GM21390 (cell line): Measurements from ENCODE around the gene FBXW5.

ENCODE experiments used
- ATAC-seq: cut with Tn5 transposase; IDR thresholded peaks from one replicate; pipeline ENCODE4 v1.9.1; 2021; ENCODE audit not compliant: unreplicated experiment

The FBXW5 gene

DNA sequence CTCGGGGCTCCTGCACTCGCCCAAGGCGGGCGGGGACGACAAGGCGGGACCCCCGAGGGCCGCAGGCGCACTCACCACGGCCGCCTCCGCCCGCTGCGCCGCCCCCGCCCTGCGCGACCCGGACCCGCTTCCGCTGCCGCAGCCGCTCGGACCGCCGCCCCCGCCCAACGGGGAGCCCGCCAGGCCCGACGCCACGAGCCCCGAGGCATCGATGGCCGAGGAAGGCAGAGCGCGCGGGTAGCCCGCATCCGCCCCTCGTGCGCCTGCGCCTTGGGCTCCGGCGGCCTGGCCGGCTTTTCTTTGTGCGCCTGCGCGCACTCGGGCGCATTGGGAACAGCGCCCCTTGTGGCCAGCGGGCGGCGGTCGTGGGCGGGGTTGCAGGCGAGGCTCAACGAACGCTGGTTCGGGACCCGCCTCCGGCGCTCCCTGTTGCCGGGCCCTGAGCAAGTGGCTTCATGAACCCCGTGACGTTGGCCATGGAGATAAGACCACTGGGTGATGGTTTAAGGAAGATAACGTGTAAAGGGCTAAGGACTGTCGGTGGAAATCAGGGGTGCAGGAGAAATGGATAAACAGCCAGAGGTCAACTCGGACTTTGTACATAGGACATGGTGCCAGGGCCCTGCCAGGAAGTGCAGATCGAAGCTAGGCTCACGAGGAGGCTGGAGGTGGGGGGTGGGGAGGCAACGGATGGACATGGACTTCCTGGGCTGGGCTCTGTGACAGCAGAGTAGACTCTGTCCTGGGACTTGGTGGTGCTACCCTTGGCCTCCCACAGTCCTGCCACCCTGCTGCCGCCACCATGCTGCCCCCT, at the start of gene FBXW5, which contains the start of gene C8G:
TSS of gene FBXW5 (minus strand) at position 220 of the 814 bp plus-strand sequence. CDS start 655 bp downstream, outside the sequence.
TSS of gene C8G (plus strand) at position 725 of the 814 bp plus-strand sequence. CDS start at position 803, 78 bp downstream.
- peak; percentile 56 for ATAC-seq

DNA sequence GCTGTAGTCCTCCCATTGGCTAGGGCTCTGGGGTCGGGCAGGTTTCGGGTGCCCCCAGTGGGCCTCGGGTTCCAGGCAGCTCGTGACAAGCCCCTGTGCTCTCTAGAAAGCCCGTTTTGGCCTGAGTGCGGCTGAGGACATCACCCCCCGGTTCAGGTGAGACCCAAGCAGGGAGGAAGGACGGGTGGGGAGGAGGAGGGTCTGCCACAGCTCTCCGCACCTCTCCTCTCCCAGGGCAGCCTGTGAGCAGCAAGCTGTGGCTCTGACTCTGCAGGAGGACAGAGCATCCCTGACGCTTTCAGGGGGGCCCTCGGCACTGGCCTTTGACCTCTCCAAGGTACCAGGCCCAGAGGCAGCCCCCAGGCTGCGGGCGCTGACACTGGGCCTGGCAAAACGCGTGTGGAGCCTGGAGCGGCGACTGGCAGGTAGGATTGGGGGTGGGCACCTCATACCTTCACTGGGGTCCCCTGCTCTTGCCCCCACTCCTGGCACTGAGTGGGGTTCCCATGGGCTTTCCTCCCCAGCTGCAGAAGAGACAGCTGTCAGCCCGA, 48.4 kb upstream of the FBXW5 start:
- no peak for ATAC-seq

DNA sequence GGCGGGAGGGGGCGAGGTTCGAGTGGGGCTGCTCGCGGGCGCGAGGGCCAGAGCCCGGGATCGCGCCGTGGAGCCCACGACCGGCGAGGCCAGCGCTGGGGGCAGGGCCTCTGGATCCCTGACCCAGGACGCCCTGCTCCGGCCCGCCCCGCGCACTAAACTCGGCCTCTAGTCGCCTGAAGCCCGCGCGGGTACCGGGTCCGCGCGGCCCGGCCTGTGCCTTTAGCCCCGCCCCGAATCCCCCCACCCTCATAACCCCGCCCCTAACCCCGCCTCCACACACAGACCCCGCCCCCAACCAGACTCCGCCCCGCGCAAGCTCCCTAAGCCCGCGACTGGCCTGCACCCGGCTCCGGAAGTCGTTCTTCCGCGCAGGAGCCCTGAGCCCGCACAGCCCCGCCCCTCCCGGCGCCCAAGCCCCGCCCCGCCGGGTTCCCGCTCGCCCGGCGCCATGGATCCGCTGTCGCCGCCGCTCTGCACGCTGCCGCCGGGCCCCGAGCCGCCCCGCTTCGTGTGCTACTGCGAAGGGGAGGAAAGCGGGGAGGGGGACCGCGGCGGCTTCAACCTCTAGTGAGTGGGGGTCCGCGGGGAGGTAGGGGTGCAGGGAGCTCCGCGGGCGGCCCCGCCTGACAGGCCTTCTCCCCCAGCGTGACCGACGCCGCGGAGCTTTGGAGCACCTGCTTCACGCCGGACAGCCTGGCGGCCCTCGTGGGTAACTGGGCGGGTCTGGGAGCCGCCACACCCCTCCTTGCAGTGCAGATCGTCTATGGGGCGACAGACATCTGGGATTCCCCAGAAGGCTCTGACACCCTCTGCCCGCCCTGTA, 47.7 kb upstream of the FBXW5 start, which contains the start of gene PAXX:
TSS of gene PAXX (plus strand) at position 430 of the 826 bp plus-strand sequence. CDS start at position 452, 22 bp downstream.
- ATAC-seq: peak; percentile 77

GRCh38 chr9:136990242-136990911, 45.8 kb upstream of the FBXW5 start:
- ATAC-seq: no peak

GRCh38 chr9:136988872-136989271, 44.3 kb upstream of the FBXW5 start:
- no peak for ATAC-seq

DNA sequence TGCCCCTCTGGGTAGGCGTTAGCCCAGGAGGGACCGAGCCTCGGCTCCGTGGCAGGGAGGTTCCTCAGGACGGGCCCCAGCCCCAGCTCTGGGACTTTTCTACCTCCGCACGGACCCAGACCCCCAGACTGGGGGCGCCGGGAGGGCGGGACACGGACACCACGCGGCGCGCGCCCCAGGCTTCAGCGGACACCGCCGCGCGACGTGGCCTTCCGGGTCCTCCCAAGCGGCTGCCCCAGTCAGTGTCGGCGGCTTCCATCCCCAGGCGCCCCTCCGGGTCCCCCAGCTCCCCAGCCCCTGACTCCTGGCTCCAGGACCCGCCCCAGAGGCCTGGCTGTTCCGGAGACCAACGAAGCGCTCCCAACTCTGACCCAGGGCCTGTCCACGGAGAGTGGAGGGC, 41.3 kb upstream of the FBXW5 start:
- ATAC-seq: no peak

- ATAC-seq: no peak
These were observed 40.6 kb upstream of the FBXW5 start for GRCh38 chr9:136985027-136985602.

DNA sequence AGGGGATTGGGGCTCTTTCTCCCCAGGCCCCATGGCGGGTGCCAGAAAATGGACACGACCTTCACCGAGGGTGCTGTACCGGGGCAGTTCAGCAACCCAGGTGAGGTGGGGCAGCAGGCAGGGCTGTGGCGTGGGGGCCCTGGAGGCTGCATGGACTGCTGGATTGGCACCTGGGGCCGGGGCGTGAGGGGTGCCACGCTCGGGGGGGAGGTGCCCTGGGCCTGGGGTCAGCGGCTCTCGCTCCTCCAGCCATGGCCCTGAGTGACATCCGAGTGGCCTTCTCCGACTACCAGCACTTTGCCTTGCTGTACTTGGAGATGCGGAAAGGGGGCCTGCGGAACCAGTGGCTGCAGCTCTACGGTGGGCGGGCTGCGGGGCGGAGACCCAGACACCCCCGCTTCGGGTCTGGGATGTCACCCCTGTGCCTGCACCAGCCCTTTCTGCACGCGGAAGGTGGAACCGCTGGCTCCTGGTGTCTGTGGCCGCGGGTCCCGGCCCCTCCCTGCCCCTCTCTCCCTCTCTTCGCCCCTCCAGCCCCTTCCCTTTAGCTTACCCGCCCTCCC, 40.0 kb upstream of the FBXW5 start:
- ATAC-seq: no peak

DNA sequence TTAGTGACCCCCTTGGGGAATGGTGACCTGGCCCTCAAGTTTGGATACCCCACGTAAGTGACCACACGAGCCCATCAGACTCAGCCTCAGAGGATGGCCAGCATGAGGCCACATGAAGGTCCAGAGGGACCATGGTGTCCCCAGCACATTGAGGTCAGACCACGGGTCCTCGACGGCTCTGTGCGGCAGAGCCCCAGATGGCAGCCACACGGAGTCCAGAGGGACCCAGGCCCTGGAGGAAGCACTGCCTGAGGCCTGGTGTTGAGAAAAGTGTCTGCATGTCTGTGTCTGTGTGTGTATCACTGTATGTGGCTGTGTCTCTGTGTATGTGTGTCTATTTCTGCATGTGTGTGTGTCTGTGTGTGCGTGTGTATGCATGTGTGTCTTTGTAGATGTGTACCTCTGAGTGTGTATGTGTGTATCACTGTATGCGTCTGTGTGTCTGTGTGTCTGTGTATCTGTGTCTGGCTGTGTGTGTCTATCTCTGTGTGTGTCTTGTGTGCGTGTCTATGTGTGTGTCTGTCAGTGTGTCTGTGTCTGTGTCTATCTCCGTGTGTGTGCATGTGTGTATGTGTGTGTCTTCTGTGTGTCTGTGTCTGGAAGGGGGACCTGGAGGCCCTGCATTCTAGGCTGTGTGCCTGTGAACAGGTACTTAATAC, 39.2 kb upstream of the FBXW5 start:
- no peak for ATAC-seq

GRCh38 chr9:136983167-136983566, 38.6 kb upstream of the FBXW5 start:
- no peak for ATAC-seq

GRCh38 chr9:136982232-136983051, 37.9 kb upstream of the FBXW5 start, which contains the start of gene LCNL1:
Gene LCNL1, plus strand, starts transcription at chr9:136982993. Its CDS starts 594 bp downstream, at chr9:136983587.
- no peak for ATAC-seq

- no peak for ATAC-seq
These were observed 37.2 kb upstream of the FBXW5 start for GRCh38 chr9:136981588-136982231.

- no peak for ATAC-seq
These were observed 36.3 kb upstream of the FBXW5 start for GRCh38 chr9:136980669-136981478.

DNA sequence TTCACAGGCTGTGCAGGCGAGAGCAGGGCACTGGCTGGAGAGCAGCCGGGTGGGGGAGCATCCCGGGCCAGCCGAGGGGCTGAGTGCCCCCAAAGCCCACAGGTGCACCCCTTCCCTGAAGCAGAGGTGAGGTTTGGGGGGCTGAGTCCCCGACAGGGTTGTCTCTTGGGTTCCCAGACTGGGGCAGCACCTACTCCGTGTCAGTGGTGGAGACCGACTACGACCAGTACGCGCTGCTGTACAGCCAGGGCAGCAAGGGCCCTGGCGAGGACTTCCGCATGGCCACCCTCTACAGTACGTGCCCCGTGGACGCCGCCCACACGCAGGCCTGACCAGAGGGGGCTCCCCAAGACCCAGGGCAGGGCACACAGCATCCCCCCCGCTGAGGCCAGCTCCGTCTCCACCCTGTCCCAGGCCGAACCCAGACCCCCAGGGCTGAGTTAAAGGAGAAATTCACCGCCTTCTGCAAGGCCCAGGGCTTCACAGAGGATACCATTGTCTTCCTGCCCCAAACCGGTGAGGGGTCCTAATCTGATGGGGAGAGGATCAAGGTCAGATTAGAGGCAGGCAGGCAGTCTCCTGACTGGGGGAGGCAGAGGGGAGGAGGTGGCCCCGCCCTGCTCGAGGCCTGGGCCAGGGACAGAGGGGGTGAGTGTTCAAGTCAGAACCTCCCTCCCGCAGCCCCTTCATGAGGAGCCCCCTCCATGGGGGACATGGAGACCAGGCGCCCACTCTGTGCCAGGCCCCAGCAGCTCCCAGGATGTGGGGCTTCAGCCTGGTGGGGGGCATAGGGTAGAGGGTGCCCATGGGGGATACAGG, 35.4 kb upstream of the FBXW5 start:
- no peak for ATAC-seq

DNA sequence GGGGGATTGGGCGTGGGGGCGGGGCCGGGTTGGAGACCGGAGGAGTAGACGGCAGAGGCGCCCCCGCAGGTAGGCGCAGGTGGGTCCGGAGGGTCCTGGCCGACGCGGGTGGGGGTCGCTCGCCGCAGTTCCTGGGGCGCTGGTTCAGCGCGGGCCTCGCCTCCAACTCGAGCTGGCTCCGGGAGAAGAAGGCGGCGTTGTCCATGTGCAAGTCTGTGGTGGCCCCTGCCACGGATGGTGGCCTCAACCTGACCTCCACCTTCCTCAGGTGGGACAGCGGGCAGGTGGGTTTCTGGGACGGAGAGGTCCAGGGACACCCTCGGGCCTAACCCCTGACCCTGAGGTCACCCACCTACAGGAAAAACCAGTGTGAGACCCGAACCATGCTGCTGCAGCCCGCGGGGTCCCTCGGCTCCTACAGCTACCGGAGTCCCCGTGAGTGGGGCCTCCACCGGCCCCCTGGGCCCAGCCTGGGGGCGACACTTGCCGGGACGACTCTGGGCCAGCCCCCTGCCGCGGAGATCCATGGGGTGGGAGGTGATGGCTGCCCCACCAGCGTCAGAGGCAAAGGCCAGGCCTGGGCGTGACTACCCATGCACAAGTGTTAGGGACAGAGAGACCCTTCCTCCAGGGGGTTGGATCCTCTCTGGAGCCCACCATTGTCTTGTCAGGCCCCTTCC, 34.5 kb upstream of the FBXW5 start:
- ATAC-seq: no peak
